Common myeloid progenitor, CD34-positive (primary cell): ENCODE results near the gene GPNMB.

Experiments used
- CTCF ChIA-PET: fragments of 350-600 bp; sonication (Branson Sonifier 250); formaldehyde crosslinking; loops from one replicate; lab custom pipeline; 2021; ENCODE audit warnings: antibody characterized with exemption; lab: Charles Lee
- POLR2A ChIA-PET: fragments of 350-600 bp; sonication (Branson Sonifier 250); formaldehyde crosslinking; loops from one replicate; lab custom pipeline; 2021; ENCODE audit warnings: antibody characterized with exemption; lab: Charles Lee
- DNase-seq, 3 donors: peaks; one replicate each; pipeline versions ENCODE4 v3.0.0 to v3.0.0-alpha.2; 2013
- H3K27ac ChIP-seq, 2 experiments: 1 replicate in 1 of 2; 2 replicates in 1 of 2; pipeline ENCODE4 v1.7.0; 2013; ENCODE audit warnings: inconsistent platforms in 2 of 2, low read length in 2 of 2, mild to moderate bottlenecking in 2 of 2, low read depth in 1 of 2, moderate library complexity in 1 of 2; ENCODE audit not compliant: severe bottlenecking in 2 of 2, insufficient read depth in 1 of 2, poor library complexity in 1 of 2
- H3K27me3 ChIP-seq, 5 experiments: replicated peaks in 2 of 5; 1 replicate in 3 of 5; 2 replicates in 2 of 5; pipeline versions ENCODE4 v1.6.1 to v1.7.0; 2013; ENCODE audit warnings: low read length in 4 of 5, mild to moderate bottlenecking in 2 of 5, moderate library complexity in 2 of 5, inconsistent platforms in 1 of 5; ENCODE audit not compliant: insufficient read depth in 5 of 5, control insufficient read depth in 4 of 5
- H3K36me3 ChIP-seq, 4 experiments: 1 replicate in 2 of 4; 2 replicates in 2 of 4; pipeline versions ENCODE4 v1.6.1 to v1.7.0; 2013; ENCODE audit warnings: low read length in 3 of 4, control low read depth in 1 of 4, mild to moderate bottlenecking in 1 of 4; ENCODE audit not compliant: control insufficient read depth in 4 of 4, insufficient read depth in 4 of 4
- H3K4me1 ChIP-seq, 4 experiments: 1 replicate in 3 of 4; 2 replicates in 1 of 4; pipeline versions ENCODE4 v1.6.1 to v1.7.1; 2013; ENCODE audit warnings: low read length in 3 of 4, mild to moderate bottlenecking in 3 of 4, control low read depth in 1 of 4, inconsistent platforms in 1 of 4, moderate library complexity in 1 of 4; ENCODE audit not compliant: control insufficient read depth in 4 of 4, insufficient read depth in 4 of 4; ENCODE audit errors: control extremely low read depth in 1 of 4
- H3K4me3 ChIP-seq, 7 experiments: 1 replicate in 4 of 7; 2 replicates in 3 of 7; pipeline versions ENCODE4 v1.5.1 to v1.7.0; 2013; ENCODE audit warnings: mild to moderate bottlenecking in 7 of 7, low read length in 6 of 7, moderate library complexity in 6 of 7, inconsistent platforms in 2 of 7, low read depth in 2 of 7, control low read depth in 1 of 7; ENCODE audit not compliant: insufficient read depth in 4 of 7, control insufficient read depth in 1 of 7; ENCODE audit errors: extremely low read depth in 1 of 7
- H3K9me3 ChIP-seq, 5 experiments: 1 replicate in 4 of 5; 2 replicates in 1 of 5; pipeline versions ENCODE4 v1.6.1 to v1.7.1; 2013; ENCODE audit warnings: low read length in 4 of 5, mild to moderate bottlenecking in 2 of 5, inconsistent platforms in 1 of 5, low read depth in 1 of 5, moderate library complexity in 1 of 5; ENCODE audit not compliant: control insufficient read depth in 4 of 5, insufficient read depth in 2 of 5; ENCODE audit errors: control extremely low read depth in 1 of 5
- whole genome bisulfite sequencing: methylation state at CpG from one replicate; pipeline ENCODE4 v1.1.5; 2013; ENCODE audit not compliant: insufficient coverage; 5-methylcytosine and 5-hydroxymethylcytosine counted together

Gene GPNMB

GRCh38 chr7:23237000-23237399, 9.6 kb upstream of the GPNMB start:
- POLR2A ChIA-PET: interaction anchor here (0.9 kb wide), 1 partner anchor 21 kb away, joined by 4 read pairs; no protein-coding TSS in a partner anchor
- H3K9me3 ChIP-seq: no peaks in the 10 kb centered on the region
- DNase-seq: no peak
- H3K4me1 ChIP-seq: peaks cover 0 to 3% (median 0%) of the 10 kb centered on the region in 4 experiments
- WGBS: 100% methylated on average over 1 of the region's 3 CpGs
- CTCF ChIA-PET: interaction anchor here (0.9 kb wide), 1 partner anchor 25 kb away, joined by 3 read pairs; no protein-coding TSS in a partner anchor
- no peak overlapping the region for H3K4me3 ChIP-seq
- H3K36me3 ChIP-seq: no peaks in the 10 kb centered on the region
- H3K27me3 ChIP-seq: no peaks in the 10 kb centered on the region
- H3K27ac ChIP-seq: no peak overlapping the region

GRCh38 chr7:23238983-23239652, 7.5 kb upstream of the GPNMB start:
- Histone ChIP-seq H3K4me1 (no peaks in the 10 kb centered on the region), H3K36me3 (no peaks in the 10 kb centered on the region), H3K27ac (no peak overlapping the region), H3K4me3 (no peak overlapping the region), H3K9me3 (no peaks in the 10 kb centered on the region), H3K27me3 (peaks cover 0 to 1% (median 0%) of the 10 kb centered on the region in 5 experiments)
- no peak for DNase-seq
- ChIA-PET POLR2A (no interaction called here), CTCF (interaction anchor here (0.9 kb wide), 1 partner anchor 17 kb away, joined by 3 read pairs; no protein-coding TSS in a partner anchor)
- WGBS: 92% methylated on average over 2 of the region's 11 CpGs

- H3K4me1 ChIP-seq: no peaks in the 10 kb centered on the region
Measured at GRCh38 chr7:23239698-23240097, 6.9 kb upstream of the GPNMB start.

GRCh38 chr7:23242321-23242720, 4.3 kb upstream of the GPNMB start:
- Histone ChIP-seq H3K4me3 (no peak overlapping the region), H3K27me3 (peaks cover 2 to 10% (median 6%) of the 10 kb centered on the region in 5 experiments), H3K27ac (no peak overlapping the region), H3K9me3 (no peaks in the 10 kb centered on the region), H3K4me1 (peaks cover 0 to 3% (median under 1%) of the 10 kb centered on the region in 4 experiments), H3K36me3 (no peaks in the 10 kb centered on the region)
- CTCF ChIA-PET: interaction anchor here (0.6 kb wide), 1 partner anchor 78 kb away, joined by 3 read pairs; no protein-coding TSS in a partner anchor
- POLR2A ChIA-PET: no interaction called here
- no peak for DNase-seq
- WGBS: 94% methylated on average over 2 of the region's 3 CpGs

More at GRCh38 chr7:23239698-23240097, 6.9 kb upstream of the GPNMB start:
- no peak overlapping the region for H3K27ac ChIP-seq
- H3K27me3 ChIP-seq: peaks cover 0 to 1% (median 0%) of the 10 kb centered on the region in 5 experiments
- H3K4me3 ChIP-seq: no peak overlapping the region
- CTCF ChIA-PET: interaction anchor here (0.9 kb wide), 1 partner anchor 18 kb away, joined by 3 read pairs; no protein-coding TSS in a partner anchor
- H3K9me3 ChIP-seq: no peaks in the 10 kb centered on the region
- no peaks in the 10 kb centered on the region for H3K36me3 ChIP-seq
- DNase-seq: no peak
- POLR2A ChIA-PET: no interaction called here
- WGBS: 100% methylated on average over 3 of the region's 5 CpGs

- ChIA-PET CTCF (interaction anchor here (0.6 to 1.0 kb wide), 2 partner anchors 29 to 77 kb away, joined by 3 read pairs; no protein-coding TSS in a partner anchor), POLR2A (no interaction called here)
- no peak overlapping the region for H3K4me3 ChIP-seq
- H3K27me3 ChIP-seq: peaks cover 3 to 17% (median 8%) of the 10 kb centered on the region in 5 experiments
- no peak for DNase-seq
- 95% methylated on average over 4 of the region's 4 CpGs for WGBS
- no peaks in the 10 kb centered on the region for H3K9me3 ChIP-seq
- H3K27ac ChIP-seq: no peak overlapping the region
- H3K4me1 ChIP-seq: peaks cover 0 to 9% (median 7%) of the 10 kb centered on the region in 4 experiments
- no peaks in the 10 kb centered on the region for H3K36me3 ChIP-seq
Measured at GRCh38 chr7:23242935-23243334, 3.6 kb upstream of the GPNMB start.

- H3K27ac ChIP-seq: no peak overlapping the region
- CTCF ChIA-PET: interaction anchor here (0.6 to 1.5 kb wide), 5 partner anchors 8 to 192 kb away, joined by 3 to 4 read pairs (median 3); no protein-coding TSS in a partner anchor
- WGBS: 100% methylated on average over 4 of the region's 6 CpGs
- H3K4me1 ChIP-seq: peaks cover 5 to 16% (median 12%) of the 10 kb centered on the region in 4 experiments
- POLR2A ChIA-PET: no interaction called here
- H3K4me3 ChIP-seq: peak overlapping the region in 5 of 7 experiments; percentile 13 to 74 (median 60)
- H3K27me3 ChIP-seq: peaks cover 3 to 29% (median 12%) of the 10 kb centered on the region in 5 experiments
- DNase-seq: no peak
- H3K36me3 ChIP-seq: no peaks in the 10 kb centered on the region
- H3K9me3 ChIP-seq: peaks cover 0 to 7% (median 0%) of the 10 kb centered on the region in 5 experiments
Measured at GRCh38 chr7:23247046-23247602, 549 bp downstream of the GPNMB start.
